GM12878 (cell line): Measurements from ENCODE around the gene PDE3B. TPM values are rescaled to one million over a fixed set of nuclear protein-coding genes. Genes with fewer than 3 reads are reported as not detected.

ENCODE experiments used
- ATAC-seq: fragments of 200-7000 bp; cut with Tn5 transposase; 3 replicates; pipeline ENCODE4 v1.9.1; 2020; ENCODE audit warnings: mild to moderate bottlenecking, moderate library complexity
- BruUV-seq: library from RNA; stranded (reverse); fragments of 400-500 nt; replicated peaks from 2 replicates; lab custom pipeline; 2021; lab: Mats Ljungman, UMichigan
- CTCF ChIA-PET: fragments of 300-600 bp; sonication (Branson Sonifier 250); formaldehyde crosslinking; extraction: SDS; loops from one replicate; lab custom pipeline; 2021; ENCODE audit warnings: inconsistent platforms; lab: Yijun Ruan, JAX
- POLR2A ChIA-PET: fragments of 350-600 bp; formaldehyde crosslinking; extraction: SDS; loops from one replicate; lab custom pipeline; 2021; ENCODE audit warnings: inconsistent platforms; lab: Charles Lee
- RAD21 ChIA-PET: fragments of 300-600 bp; sonication (Branson Sonifier 250); formaldehyde crosslinking; loops from one replicate; lab custom pipeline; 2023; ENCODE audit warnings: antibody characterized with exemption; ENCODE audit not compliant: unreplicated experiment; lab: Charles Lee
- SMC1A ChIA-PET: fragments of 300-600 bp; sonication (Branson Sonifier 250); formaldehyde crosslinking; loops from one replicate; lab custom pipeline; 2023; ENCODE audit not compliant: unreplicated experiment, uncharacterized antibody; lab: Charles Lee
- DNase-seq: peaks from one replicate; pipeline ENCODE4 v3.0.0-alpha.2; 2011; ENCODE audit warnings: low read depth, low spot score
- FAIRE-seq: peaks from 3 replicates; lab custom pipeline; 2011; peaks lifted over from hg19 to GRCh38; lab: Jason Lieb, UNC
- H2AFZ ChIP-seq: 2 replicates; pipeline ENCODE4 v1.6.0; 2011; ENCODE audit warnings: low read depth, low read length, control low read depth; ENCODE audit not compliant: control insufficient read depth
- H3K27ac ChIP-seq: 2 replicates; pipeline ENCODE4 v1.5.1; 2011; ENCODE audit warnings: control low read depth; ENCODE audit not compliant: control insufficient read depth, insufficient read depth
- H3K27me3 ChIP-seq, 2 experiments: replicated peaks in 1 of 2; 2 replicates each; pipeline versions ENCODE4 v1.6.0 to v1.6.1; 2011; ENCODE audit warnings: low read length in 1 of 2; ENCODE audit not compliant: control insufficient read depth in 2 of 2, insufficient read depth in 2 of 2
- H3K36me3 ChIP-seq, 2 experiments: 2 replicates each; pipeline ENCODE4 v1.5.1; 2011; ENCODE audit warnings: low read length in 1 of 2; ENCODE audit not compliant: control insufficient read depth in 2 of 2, insufficient read depth in 2 of 2
- H3K4me1 ChIP-seq: 2 replicates; pipeline ENCODE4 v1.6.1; 2011; ENCODE audit warnings: mild to moderate bottlenecking, low read length, moderate library complexity, mixed read lengths; ENCODE audit not compliant: control insufficient read depth, insufficient read depth
- H3K4me2 ChIP-seq: 2 replicates; pipeline ENCODE4 v1.6.0; 2011; ENCODE audit warnings: control low read depth; ENCODE audit not compliant: control insufficient read depth, insufficient read depth
- H3K4me3 ChIP-seq: fragments of 200-600 bp; sonication (generic); 2 replicates; pipeline ENCODE4 v1.5.1; 2016
- H3K79me2 ChIP-seq: 2 replicates; pipeline ENCODE4 v1.6.0; 2011; ENCODE audit warnings: low read length; ENCODE audit not compliant: control insufficient read depth, insufficient read depth
- H3K9ac ChIP-seq: 2 replicates; pipeline ENCODE4 v1.8.0; 2011; ENCODE audit warnings: low read length, control low read depth, mixed read lengths; ENCODE audit not compliant: control insufficient read depth, insufficient read depth
- H3K9me3 ChIP-seq: replicated peaks from 3 replicates; pipeline ENCODE4 v1.5.1; 2011; ENCODE audit warnings: mild to moderate bottlenecking, low read length; ENCODE audit not compliant: control insufficient read depth, insufficient read depth
- H4K20me1 ChIP-seq: 2 replicates; pipeline ENCODE4 v1.6.0; 2011; ENCODE audit not compliant: control insufficient read depth, insufficient read depth
- CEBPB ChIP-seq, 2 experiments: fragments of 150-350 bp in 1 of 2; IDR thresholded peaks; 2 replicates each; pipeline ENCODE4 v1.6.1; 2012 to 2014; ENCODE audit warnings: low read depth in 2 of 2, low read length in 2 of 2, borderline replicate concordance in 1 of 2, inconsistent platforms in 1 of 2
- CUX1 ChIP-seq: IDR thresholded peaks from 2 replicates; pipeline ENCODE4 v1.6.1; 2012; ENCODE audit warnings: improper control_type of control experiment, low read depth, low read length; ENCODE audit not compliant: insufficient replicate concordance
- ETV6 ChIP-seq, 2 experiments: fragments of 450-650 bp in 1 of 2; IDR thresholded peaks in 1 of 2; conservative IDR thresholded peaks in 1 of 2; 2 replicates each; pipeline ENCODE4 v1.6.1; 2014; ENCODE audit warnings: antibody characterized with exemption in 1 of 2, borderline replicate concordance in 1 of 2, low read depth in 1 of 2, mild to moderate bottlenecking in 1 of 2, moderate library complexity in 1 of 2
- KLF5 ChIP-seq: fragments of 450-650 bp; IDR thresholded peaks from 2 replicates; pipeline ENCODE4 v1.6.1; 2014; ENCODE audit warnings: mild to moderate bottlenecking; ENCODE audit not compliant: partially characterized antibody
- MLLT1 ChIP-seq: fragments of 450-650 bp; IDR thresholded peaks from 2 replicates; pipeline ENCODE4 v1.6.1; 2016; ENCODE audit warnings: mild to moderate bottlenecking
- NR2C2 ChIP-seq: IDR thresholded peaks from 2 replicates; pipeline ENCODE4 v1.6.1; 2011; ENCODE audit warnings: borderline replicate concordance, low read depth; ENCODE audit not compliant: control insufficient read depth, insufficient read length
- POLR2A ChIP-seq: IDR thresholded peaks from 2 replicates; pipeline ENCODE4 v1.6.1; 2011; ENCODE audit warnings: low read depth, mild to moderate bottlenecking, low read length
- POU2F2 ChIP-seq: IDR thresholded peaks from 3 replicates; pipeline ENCODE4 v1.6.1; 2011; ENCODE audit warnings: low read depth, mild to moderate bottlenecking, low read length, borderline replicate concordance
- SIN3A ChIP-seq: IDR thresholded peaks from 2 replicates; pipeline ENCODE4 v1.6.1; 2012; ENCODE audit warnings: low read depth, low read length, improper control_type of control experiment
- TCF12 ChIP-seq: IDR thresholded peaks from 2 replicates; pipeline ENCODE4 v1.6.1; 2011; ENCODE audit warnings: low read depth, mild to moderate bottlenecking, low read length
- YBX1 ChIP-seq: fragments of 450-650 bp; IDR thresholded peaks from 2 replicates; pipeline ENCODE4 v1.6.1; 2016; ENCODE audit warnings: antibody characterized with exemption
- ZNF24 ChIP-seq: fragments of 450-650 bp; IDR thresholded peaks from 2 replicates; pipeline ENCODE4 v1.6.1; 2017; ENCODE audit warnings: antibody characterized with exemption, mild to moderate bottlenecking
- WGBS: methylation state at CpG from one replicate; pipeline ENCODE4 v1.1.6; 2016; ENCODE audit warnings: low lambda C conversion rate; ENCODE audit not compliant: insufficient replicate concordance, insufficient coverage; ENCODE audit errors: missing lambda C conversion rate; 5-methylcytosine and 5-hydroxymethylcytosine counted together
- in situ Hi-C: fragments of 300-500 bp; cut with MboI; formaldehyde crosslinking; loops from 9 replicates; pipeline ENCODE4 v1.14.3; 2018; ENCODE audit warnings: mixed read lengths
- intact Hi-C: fragments of 100-400 bp; cut with micrococcal nuclease; formaldehyde crosslinking; loops from one replicate; pipeline ENCODE4 v1.14.2; 2022; ENCODE audit not compliant: unreplicated experiment
- polyA plus RNA-seq, 11 experiments: library from polyadenylated mRNA; depleted of rRNA in 4 of 11; unstranded in 6 of 11; stranded (reverse) in 5 of 11; fragments of >200 nt; fragmentation: Nextera tagmentation in 4 of 11; fragmentation: Illumina TruSeq in 1 of 11; extraction: Ambion mirVana in 4 of 11; extraction: Trizol in 1 of 11; gene quantifications; 1 replicate in 1 of 11; 2 replicates in 10 of 11; pipeline versions ENCODE4 v1.2.1 to v1.2.3, GENCODE V29; 2011 to 2016; ENCODE audit warnings: inconsistent platforms in 2 of 11, missing spikeins in 2 of 11, low read depth in 1 of 11
- total RNA-seq, 4 experiments: library from RNA; depleted of rRNA in 3 of 4; stranded (reverse); fragments of >200 nt in 3 of 4; fragmentation: Illumina TruSeq in 1 of 4; extraction: Trizol in 1 of 4; gene quantifications; 2 replicates each; pipeline versions ENCODE4 v1.2.1 to v1.2.3, GENCODE V29; 2013 to 2021
- TF ChIP-seq, protein P1 (sequence below): fragments of 450-650 bp; IDR thresholded peaks from 2 replicates; pipeline ENCODE4 v1.6.1; 2018; ENCODE audit warnings: borderline replicate concordance, mild to moderate bottlenecking; ENCODE audit not compliant: partially characterized antibody
- TF ChIP-seq, protein P2 (sequence below): IDR thresholded peaks from 2 replicates; pipeline ENCODE4 v1.6.1; 2012; ENCODE audit warnings: low read depth, low read length, improper control_type of control experiment

PDE3B gene
- total and polyA plus RNA-seq, 10 of the 15 experiments (the other 5 are each of a cell fraction or from before 2014, with no cell fraction given), result 0.04 to 3.1 (median 1.9) TPM

DNA sequence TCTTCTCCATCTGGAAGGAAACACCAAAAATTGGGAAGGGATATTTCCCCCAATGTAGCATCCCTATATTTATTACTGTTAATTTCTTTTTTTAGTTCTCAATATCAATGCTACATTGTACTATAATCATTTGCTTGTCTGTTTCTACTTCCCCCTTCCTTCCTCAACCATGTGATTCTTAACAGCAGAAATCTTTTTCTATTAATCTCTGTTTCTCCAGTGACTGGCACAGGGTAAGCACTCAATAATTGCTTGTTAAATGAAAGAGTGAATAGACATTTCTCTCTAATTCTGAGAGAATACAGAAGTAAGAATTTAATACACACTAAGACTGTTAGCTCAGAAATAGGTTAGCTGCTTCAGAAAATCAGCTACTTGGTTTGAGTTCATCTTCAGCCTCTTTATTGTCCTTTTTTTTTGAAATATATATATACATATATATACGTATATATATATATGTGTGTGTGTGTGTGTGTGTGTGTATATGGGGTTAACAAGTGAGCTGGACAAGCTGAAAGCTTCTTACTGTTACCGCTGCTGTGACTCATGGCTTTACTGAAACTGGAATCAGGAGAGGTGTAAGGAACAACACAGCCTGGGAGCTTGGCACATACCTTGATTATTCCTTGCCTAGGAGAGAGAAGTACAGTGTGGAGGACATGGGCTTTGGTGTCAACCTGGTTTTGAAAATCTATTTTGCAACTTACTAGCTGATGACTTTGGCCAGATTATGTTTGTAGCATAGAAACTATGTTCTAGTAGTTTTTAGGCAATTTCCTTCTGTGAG lies 26.2 kb upstream of the PDE3B start:
- ChIA-PET SMC1A (no interaction called here), RAD21 (interaction anchor here (0.6 kb wide), 1 partner anchor 28 kb away, joined by 5 read pairs; no protein-coding TSS in a partner anchor), POLR2A (no interaction called here), CTCF (interaction anchor here (0.6 kb wide), 1 partner anchor 13 kb away, joined by 3 read pairs; no protein-coding TSS in a partner anchor)
- no peaks in the 10 kb centered on the region for H3K4me1 ChIP-seq
- no peak overlapping the region for H3K4me3 ChIP-seq
- ATAC-seq, result no peak
- no peak overlapping the region for H3K4me2 ChIP-seq
- H3K36me3 ChIP-seq, result no peaks in the 10 kb centered on the region
- H4K20me1 ChIP-seq, result no peaks in the 10 kb centered on the region
- no peaks in the 10 kb centered on the region for H3K79me2 ChIP-seq
- H3K27ac ChIP-seq, result no peak overlapping the region
- in situ Hi-C loops, result no loop called here
- H3K9me3 ChIP-seq, result no peaks in the 10 kb centered on the region
- no peak overlapping the region for H3K9ac ChIP-seq
- no peak for FAIRE-seq
- H2AFZ ChIP-seq, result no peak overlapping the region
- intact Hi-C loops, result no loop called here
- WGBS, result 79% methylated on average over 2 of the region's 2 CpGs
- DNase-seq, result no peak
- H3K27me3 ChIP-seq, result no peaks in the 10 kb centered on the region; a peak in 1 of 4 replicates
- no TSS peak for BruUV-seq
- TF ChIP-seq CEBPB (IDR thresholded peaks at IDR 0.05; ENCODE audit: borderline replicate concordance in 1 of 2, low read depth in 2 of 2, low read length in 2 of 2) (no peak), POLR2A (no peak), ZNF24 (no peak), KLF5 (no peak), ETV6 (conservative IDR thresholded peaks at IDR 0.05 in 1 of 2, IDR thresholded peaks at IDR 0.05 in 1 of 2; ENCODE audit: borderline replicate concordance in 1 of 2, low read depth in 1 of 2) (no peak), POU2F2 (no peak), SIN3A (no peak), TCF12 (no peak), CUX1 (no peak), NR2C2 (no peak), YBX1 (no peak), MLLT1 (no peak)
- TF ChIP-seq, protein P1, sequence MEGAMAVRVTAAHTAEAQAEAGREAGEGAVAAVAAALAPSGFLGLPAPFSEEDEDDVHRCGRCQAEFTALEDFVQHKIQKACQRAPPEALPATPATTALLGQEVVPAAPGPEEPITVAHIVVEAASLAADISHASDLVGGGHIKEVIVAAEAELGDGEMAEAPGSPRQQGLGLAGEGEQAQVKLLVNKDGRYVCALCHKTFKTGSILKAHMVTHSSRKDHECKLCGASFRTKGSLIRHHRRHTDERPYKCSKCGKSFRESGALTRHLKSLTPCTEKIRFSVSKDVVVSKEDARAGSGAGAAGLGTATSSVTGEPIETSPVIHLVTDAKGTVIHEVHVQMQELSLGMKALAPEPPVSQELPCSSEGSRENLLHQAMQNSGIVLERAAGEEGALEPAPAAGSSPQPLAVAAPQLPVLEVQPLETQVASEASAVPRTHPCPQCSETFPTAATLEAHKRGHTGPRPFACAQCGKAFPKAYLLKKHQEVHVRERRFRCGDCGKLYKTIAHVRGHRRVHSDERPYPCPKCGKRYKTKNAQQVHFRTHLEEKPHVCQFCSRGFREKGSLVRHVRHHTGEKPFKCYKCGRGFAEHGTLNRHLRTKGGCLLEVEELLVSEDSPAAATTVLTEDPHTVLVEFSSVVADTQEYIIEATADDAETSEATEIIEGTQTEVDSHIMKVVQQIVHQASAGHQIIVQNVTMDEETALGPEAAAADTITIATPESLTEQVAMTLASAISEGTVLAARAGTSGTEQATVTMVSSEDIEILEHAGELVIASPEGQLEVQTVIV, result no peak
- TF ChIP-seq, protein P2, sequence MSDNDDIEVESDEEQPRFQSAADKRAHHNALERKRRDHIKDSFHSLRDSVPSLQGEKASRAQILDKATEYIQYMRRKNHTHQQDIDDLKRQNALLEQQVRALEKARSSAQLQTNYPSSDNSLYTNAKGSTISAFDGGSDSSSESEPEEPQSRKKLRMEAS, result no peak
